HG03521 (cell line): ENCODE results near the gene PHACTR1.
"Not testable (repeated sequence)": the region's sequence is repeated elsewhere in the genome, so short reads cannot be mapped to it uniquely, and the experiment has no call there.

Experiments
- ATAC-seq: cut with Tn5 transposase; IDR thresholded peaks from one replicate; pipeline ENCODE4 v1.9.1; 2021; ENCODE audit warnings: mild to moderate bottlenecking, moderate library complexity; ENCODE audit not compliant: unreplicated experiment

The PHACTR1 gene

DNA sequence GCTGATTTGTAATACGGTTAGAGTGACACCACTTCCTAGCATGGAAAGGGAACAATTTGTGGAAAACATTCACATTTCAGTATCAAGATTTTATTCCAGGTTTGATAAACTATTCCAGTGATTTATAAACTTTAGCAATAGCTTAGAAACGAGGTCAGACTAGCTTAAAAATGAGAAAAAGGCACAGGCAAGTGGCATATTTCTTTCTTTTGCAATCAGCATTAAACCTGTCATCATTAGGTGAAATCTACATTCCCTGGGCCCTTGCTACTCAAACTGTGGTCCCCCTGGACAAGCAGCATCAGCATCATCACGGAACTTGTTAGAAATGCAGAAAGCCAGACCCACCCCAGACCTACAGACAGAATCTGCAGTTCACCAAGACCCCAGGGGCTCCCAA lies 581.9 kb downstream of the PHACTR1 start:
- ATAC-seq, result no peak

DNA sequence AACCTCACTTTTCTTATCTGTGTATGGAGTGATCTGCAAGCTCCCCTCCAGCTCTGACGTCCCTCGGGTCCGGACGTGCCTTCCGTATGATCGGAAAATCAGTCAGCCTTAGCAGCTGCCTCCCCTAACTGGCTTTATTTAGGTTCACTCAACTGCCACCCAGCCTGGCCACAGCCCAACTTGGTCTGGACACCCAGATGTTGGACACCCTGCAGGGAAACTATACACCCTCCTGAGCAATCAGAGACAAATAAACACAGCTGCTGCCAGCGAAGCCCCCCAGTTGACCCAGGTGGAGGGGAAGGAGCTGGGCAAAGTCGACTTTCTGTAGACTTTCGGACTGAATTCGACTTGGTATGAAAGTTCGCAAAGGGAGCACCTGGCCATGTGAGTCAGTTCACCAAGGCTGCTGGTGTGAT lies 582.8 kb downstream of the PHACTR1 start:
- no peak for ATAC-seq

DNA sequence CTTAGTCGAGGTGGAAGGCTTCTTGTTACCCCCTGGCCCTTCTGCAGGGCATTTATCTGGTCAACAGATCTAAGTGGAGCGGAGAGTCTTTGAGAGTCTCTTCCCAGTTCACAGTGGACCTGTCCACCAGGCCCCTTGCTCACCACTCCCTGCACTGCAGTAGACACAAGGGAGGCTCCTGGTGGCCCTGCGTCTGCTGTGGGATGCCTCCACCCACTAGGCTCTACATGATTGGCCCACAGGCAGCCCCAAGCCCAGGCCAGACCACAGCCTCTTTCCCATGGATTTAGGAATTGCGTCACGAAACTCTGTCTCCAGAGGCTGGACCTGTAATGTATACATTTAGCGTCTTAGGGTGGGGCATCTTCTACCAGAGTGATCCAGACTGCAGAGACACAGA lies 583.4 kb downstream of the PHACTR1 start:
- ATAC-seq, result no peak

DNA sequence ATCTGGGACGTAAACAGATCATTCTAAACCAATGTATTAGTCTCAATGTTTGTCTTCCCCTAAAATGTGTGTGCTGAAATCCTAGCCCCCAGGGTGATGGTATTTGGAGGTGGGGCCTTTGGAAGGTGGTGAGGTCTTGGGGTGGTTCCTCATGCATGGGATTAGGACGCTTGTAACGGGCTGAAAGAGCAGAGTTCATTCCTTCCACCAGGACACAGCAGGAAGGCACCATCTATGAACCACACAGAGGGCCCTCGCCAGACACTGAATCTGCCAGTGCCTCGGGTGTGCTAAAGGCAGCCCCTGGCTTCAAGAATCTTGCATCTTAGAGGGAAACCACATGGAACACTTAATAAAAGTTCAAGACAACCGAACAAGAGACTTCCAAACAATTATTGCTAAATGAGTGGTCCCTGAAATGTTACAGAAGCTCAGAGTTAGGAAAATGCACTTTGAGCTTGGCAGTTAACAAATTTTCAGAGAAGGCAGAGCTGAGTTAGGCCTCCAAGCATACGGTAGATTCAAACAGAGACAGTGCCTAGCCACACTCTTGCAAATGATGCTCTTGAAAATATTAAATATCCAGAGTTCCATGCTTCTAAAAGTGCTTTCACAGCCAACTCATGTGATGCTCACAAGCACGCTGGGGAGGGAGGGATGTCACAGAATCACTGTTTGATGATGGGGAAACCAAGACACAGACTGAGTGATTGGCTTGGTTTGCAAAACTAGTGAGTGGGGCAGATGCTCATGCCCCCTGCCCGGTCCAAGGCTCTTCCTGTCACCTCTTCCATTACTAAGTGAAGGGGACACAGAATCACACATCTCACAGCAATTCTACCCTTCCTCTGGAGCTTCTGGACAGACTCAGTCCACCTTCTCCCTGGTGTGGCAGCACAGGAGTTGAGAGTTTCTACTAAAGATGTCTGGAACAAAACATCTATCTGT lies 584.4 kb downstream of the PHACTR1 start:
- no peak for ATAC-seq

DNA sequence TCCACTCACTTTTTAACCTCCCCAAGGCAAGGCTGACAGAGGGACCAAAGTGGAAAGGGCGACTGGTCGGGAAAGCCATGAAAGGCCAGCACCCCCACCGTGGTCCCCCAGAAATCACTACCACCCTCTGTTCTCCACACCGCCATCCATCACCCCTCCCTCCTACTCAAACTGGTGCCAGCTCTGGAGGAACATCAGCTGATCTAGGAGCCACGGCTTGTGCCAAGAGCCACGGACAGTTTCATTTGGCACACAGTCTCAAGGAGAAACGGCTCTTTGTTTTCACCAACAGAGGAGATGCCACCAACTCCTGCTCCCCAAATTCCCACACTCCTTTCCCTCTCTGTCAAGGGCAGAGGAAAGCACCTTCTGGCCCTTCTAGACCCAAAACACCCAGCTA lies 585.7 kb downstream of the PHACTR1 start:
- ATAC-seq, result no peak

DNA sequence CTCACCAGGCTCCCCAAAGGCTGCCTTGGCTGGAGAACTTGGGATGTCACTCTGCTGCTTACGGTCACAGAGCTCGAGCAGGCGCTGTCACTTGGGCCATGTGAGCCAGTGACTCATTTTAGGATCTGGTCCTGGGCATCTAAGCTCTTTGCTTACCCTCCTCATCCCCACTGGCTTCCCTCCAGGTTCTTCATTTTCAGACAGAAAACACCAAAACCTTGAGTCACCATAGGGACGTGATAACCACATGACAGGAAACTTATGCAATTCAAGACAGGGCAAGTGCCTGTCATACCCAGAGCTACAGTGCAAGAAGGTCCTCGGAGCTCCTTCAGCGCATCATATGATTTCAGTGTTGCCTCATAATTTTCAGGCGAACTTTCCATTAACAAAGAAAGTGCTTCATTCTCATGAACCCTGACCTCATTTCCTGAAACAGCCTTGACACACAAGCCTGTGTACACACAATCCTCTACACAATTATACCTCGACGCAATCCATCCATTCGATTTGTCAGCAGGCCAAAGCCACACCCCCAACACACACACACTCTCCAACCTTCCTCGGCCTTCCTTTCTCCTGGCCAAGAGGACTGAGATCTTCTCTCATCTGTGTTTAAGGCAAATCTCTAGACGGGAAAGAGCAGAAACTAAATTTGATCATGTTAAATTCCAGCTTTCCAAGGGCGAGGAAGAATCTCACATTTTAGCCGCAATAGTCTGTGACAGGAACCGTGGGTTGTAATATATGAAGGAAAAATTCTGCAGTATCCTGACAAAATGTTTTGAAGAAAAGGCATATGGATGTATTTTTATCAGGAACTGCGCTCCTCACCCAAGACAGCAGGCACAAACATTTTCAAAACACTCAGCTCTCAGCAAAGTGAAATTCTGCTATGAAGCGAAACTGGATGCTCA lies 586.4 kb downstream of the PHACTR1 start:
- ATAC-seq, result peak; percentile 67

DNA sequence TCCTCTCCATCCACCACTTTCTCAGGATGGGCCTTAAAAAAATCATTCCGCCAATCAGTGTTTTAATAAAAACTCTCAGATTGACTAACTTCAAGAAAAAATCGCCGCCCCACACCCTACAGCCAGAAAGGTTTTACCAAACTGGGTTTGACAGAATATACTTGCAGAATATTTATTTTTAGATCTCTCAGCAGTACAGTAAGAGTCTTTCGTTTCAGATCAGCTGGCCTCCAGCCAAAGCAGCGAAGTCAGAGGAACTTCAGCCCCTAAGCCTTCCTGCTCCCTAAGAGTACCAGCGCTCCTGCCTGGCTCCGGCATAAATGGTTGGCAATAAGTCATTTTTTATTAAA lies 587.1 kb downstream of the PHACTR1 start:
- ATAC-seq, result peak; percentile 56

DNA sequence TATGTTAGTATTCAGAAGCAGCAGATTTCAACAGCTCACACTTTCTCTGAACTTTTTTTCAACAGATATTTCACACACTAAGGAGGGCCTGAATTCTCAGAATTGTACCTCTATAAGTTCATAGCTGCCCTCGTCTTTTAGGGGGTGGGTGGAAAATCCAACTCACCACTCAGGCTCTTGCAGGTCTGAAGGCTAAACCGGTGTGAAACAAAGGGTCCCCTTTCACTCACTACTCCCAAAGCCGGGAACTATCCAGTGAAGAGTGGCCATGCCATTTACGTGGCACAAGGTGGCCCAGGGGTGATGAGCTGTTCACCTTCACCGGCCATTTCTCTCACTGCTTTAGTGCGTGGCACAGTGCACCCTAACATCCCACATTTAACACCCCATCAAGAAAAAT lies 587.5 kb downstream of the PHACTR1 start:
- ATAC-seq, result no peak

DNA sequence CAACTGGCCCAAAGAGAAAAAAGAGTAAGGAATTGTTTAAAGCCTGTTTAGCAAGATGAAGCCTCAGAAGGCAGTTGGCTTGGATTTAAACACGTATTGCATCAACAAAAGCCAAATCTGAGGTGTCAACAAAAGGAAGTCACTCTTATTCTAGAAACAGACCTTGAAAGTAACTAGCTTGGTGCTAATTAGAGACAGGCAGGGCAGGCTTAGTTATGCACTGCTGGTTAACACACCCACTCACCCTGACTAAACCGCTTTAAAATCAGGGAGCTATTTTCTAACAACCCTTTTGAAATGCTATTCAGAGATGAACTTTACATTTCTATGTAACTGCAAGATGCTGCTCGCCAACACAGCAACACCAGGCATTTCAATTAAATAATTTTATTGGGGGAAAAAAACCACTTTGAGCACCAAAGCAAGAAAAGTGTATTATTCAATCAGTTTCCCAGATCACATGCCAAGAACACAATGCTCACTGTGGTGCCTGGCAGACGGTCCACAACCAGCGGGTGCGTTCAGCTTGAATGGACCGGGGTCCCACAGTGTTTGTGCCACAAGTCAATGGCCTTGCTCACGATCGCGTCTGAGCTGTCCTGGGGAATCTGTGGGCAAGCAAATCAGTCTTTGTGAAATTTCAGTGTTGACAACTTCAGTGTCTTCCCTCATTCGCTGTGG lies 588.2 kb downstream of the PHACTR1 start:
- no peak for ATAC-seq

DNA sequence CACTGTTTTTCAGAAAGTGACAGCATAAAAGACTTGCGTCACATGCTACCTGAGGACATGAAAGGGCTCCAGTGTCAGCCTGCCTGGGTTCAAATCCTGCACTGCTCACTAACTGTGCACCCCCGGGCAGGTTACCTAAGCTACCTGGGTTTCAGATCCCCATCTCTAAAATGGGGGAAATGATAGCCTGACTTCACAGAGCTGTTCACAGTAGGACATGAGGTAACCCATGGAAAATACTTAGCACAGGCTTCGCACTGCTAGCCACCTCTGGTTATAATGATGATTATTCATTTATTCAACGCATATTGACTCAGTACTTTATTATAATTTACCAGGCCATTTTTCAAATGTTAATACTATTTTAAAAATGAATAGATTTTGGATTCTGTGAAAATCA lies 588.7 kb downstream of the PHACTR1 start:
- no peak for ATAC-seq

DNA sequence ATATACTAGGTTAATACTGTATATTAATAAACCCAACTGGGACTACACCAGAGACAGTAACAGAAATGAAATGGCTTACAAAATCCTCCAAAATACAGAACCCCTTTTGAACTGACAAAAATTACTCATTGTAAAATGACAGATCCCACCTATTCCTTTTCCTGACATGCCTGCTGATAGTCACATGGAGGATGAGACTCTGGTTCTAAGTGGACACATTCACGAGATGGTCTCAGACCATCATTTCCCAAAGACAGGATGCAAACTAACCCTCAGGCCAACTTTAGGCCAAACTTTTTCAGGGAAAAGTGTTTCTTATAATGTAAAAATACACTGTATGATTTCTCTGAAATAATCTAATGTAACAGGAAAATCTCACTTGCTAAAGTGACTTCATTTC lies 589.2 kb downstream of the PHACTR1 start:
- no peak for ATAC-seq

DNA sequence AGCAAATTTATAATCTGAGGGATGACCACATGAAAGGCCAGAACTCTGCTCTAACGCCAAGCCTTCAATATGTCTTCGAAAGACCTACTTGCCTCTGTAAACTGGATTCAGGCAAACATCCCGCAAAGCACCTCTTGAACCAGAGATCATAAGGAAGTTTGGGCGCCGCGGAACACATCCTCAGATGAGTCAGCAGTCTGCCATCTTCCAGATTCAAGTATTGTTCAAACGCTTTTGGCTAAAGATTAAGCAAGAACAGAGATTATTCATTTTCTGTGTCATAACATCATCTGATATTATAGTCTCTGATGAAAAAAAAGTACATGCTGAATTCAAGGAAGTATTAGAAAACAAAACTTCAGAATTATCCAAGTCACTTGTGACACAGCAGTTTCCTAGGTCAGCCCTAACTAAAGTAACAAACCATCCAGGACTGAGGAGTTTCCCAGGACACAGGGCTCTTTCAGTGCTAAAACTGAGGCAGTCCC lies 591.0 kb downstream of the PHACTR1 start:
- no peak for ATAC-seq

DNA sequence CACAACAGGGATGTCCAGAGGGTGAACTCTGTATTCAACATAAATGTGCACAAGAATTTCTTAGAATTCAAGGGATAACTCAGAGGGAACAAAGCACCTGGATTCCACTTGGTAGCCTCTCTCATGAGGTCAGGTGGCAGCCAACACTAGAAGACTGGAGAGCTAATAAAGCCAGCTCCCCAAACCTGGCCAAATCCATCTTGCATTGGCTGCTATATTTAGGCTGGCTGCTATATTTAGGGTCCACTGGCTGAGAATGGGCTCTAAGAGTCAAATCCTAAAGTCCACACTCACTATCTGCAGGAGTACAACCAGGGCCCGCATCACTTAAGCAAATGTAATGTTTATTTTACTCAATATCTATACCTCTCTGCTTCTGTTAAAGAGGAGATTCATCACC lies 591.8 kb downstream of the PHACTR1 start:
- no peak for ATAC-seq

DNA sequence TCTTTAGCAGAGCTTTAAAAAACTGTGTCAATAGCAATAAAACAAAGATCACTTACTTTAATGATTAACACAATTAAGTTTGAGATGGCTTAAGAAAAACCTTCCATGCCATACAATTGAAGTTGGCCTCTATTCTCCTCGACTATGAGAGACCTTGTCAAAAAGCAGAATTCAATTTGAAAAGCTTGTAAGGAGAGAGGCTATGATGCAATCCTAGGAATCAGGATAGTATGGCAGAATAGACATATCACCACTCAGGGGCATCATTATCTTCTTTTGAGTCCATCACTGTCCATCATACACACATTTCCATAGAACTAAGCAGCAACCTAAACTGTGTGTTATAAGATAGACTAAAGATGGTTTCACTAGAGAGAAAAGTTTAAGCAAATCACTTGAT lies 594.6 kb downstream of the PHACTR1 start:
- no peak for ATAC-seq

DNA sequence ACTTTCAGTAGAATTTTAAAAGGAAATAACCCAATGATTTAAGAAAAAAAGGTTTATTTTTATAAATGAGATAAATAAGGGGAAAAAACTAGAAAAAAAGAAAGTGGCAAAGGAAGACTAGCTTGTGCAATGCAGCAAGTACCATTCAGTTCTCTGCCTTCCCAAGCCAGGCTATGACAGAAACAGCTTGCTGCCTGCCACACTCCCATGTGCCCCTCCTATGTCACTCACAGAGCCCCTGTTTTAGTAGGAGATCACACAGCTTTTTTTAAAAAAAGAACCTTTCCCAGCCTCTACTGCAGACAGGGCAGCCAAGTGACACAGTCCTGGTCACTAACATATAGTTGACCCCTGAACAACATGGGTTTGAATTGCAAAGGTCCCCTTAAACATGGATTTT lies 598.2 kb downstream of the PHACTR1 start:
- no peak for ATAC-seq

DNA sequence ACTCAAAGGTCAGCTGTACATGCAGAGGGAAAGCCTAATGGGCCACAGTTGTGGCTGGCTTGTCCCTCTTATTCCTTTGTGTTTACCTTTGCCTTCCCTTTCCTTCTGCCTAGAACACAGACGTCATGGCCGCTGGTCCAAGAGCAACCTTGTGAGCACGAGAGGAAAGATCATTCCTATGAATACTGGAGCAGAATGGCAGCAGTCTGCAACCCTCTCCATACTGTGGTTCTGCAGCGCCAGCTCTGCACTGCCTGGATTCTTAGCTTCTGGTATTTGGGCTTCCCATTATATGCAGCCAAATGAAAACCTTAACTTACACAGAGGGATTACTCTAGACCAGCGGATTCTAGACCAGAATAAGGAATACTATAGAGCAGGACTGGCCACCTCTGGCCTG lies 599.3 kb downstream of the PHACTR1 start:
- ATAC-seq, result no peak

DNA sequence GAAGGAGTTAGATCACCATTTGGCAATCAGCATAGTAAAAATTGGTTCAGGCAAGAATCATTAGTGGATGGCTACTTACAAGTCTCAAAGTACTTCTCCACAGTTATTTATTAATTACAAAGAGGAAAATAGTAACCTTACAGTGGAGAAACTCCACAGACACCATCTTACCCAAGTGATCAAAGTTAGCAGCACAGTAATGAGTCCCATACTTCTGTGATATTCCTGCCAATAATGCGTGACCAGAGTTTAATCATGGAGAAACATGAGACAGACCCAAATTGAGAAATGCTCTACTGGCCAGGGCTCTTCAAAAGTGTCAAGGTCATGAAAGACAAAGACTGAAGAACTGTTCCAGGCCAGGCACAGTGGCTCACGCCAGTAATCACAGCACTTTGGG lies 602.3 kb downstream of the PHACTR1 start:
- no peak for ATAC-seq

DNA sequence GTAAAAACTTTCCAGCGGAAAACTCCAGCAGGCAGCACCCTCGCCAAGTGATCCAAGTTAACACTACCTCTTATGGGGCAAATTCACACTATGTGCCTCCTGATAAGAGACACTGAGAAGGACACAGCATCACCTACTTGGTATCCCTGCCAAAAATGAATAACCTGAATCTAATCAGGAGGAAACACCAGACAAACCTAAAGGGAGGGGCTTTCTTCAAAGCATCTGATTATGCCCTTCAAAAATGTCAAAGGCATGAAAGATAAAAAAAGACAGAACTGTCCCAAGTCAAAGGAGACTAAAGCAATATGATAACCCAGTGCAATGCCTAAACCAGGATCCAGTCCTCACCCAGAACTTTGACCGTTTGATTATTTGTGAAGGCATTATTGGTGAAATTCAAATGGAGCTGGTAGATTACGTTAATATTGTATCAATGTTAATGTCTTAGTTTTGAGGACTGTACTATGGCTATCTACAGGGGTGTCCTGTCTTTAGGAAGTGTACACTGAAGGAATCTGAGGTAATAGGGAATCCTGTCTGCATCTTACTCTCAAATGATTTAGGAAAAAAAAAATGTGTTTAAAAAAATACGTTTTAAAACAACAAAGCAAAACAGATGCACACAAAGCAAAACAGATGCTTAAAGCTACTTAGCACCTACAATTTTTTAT lies 603.5 kb downstream of the PHACTR1 start:
- no peak for ATAC-seq

DNA sequence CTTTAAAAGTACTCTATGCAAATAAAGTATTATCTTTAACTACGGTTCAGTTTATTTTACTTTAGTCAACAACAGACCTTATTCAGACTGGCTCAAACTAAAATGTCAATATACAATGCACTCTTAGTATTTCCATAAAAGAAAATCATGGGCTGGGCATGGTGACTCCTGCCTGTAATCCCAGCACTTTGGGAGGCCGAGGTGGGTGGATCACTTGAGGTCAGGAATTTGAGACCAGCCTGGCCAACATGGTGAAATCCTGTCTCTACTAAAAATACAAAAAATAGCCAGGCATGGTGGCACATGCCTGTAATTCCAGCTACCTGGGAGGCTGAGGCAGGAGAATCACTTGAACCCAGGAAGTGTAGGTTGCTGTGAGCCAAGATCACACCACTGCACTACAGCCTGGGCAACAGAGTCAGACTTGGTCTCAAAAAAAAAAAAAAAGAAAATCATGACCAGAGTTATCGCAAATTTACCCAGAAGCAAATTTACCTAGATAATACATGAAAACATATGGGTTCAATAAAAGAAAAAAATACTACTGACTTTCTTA lies 609.5 kb downstream of the PHACTR1 start:
- not testable (repeated sequence) for ATAC-seq

DNA sequence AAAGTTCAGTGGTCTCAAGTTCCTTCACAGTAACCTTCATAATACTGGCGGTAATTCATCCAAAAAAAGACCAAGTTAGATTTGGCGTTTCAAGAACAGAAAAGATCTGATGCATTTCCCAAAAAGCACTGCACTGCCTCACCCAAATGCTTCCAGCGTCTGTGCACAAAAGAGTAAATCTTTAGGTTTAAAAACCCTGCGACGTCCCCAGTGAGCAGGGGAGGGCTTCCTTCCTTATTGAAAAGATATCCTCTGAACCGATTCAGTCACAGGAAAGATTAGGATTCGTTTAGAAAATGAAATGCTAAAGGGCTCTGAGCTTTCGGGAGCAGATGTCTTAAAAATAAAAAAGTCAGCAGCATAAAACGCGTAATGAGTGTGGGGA lies 611.1 kb downstream of the PHACTR1 start:
- ATAC-seq, result no peak
